Stomach (tissue), 4 donors: ENCODE data around the gene RPL37A.

Source experiments
- POLR2A ChIP-seq, 4 donors: fragments of 450-650 bp; IDR thresholded peaks; one replicate each; pipeline ENCODE4 v1.6.1; 2016; ENCODE audit warnings: antibody characterized with exemption in 4 of 4, control low read depth in 2 of 4, mild to moderate bottlenecking in 1 of 4, moderate library complexity in 1 of 4
- TF ChIP-seq, protein P1 (sequence below), 7 experiments: fragments of 450-650 bp in 4 of 7; fragments of 200-600 bp in 3 of 7; sonication (generic) in 3 of 7; IDR thresholded peaks; one replicate each; pipeline ENCODE4 v1.5.1; 2016 to 2019; ENCODE audit warnings: antibody characterized with exemption in 7 of 7, control low read depth in 2 of 7, mild to moderate bottlenecking in 1 of 7

GRCh38 chr2:216501854-216502253, 3.2 kb downstream of the RPL37A start:
- TF ChIP-seq POLR2A (IDR thresholded peaks at IDR 0.05): no peak
- TF ChIP-seq, protein P1, sequence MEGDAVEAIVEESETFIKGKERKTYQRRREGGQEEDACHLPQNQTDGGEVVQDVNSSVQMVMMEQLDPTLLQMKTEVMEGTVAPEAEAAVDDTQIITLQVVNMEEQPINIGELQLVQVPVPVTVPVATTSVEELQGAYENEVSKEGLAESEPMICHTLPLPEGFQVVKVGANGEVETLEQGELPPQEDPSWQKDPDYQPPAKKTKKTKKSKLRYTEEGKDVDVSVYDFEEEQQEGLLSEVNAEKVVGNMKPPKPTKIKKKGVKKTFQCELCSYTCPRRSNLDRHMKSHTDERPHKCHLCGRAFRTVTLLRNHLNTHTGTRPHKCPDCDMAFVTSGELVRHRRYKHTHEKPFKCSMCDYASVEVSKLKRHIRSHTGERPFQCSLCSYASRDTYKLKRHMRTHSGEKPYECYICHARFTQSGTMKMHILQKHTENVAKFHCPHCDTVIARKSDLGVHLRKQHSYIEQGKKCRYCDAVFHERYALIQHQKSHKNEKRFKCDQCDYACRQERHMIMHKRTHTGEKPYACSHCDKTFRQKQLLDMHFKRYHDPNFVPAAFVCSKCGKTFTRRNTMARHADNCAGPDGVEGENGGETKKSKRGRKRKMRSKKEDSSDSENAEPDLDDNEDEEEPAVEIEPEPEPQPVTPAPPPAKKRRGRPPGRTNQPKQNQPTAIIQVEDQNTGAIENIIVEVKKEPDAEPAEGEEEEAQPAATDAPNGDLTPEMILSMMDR (IDR thresholded peaks at IDR 0.05): no peak
